HG03565 (cell line): Measurements from ENCODE around the gene MRPS22.

Experiments used
- ATAC-seq: cut with Tn5 transposase; IDR thresholded peaks from one replicate; pipeline ENCODE4 v1.9.1; 2021; ENCODE audit warnings: mild to moderate bottlenecking, moderate library complexity; ENCODE audit not compliant: unreplicated experiment

MRPS22 gene

DNA sequence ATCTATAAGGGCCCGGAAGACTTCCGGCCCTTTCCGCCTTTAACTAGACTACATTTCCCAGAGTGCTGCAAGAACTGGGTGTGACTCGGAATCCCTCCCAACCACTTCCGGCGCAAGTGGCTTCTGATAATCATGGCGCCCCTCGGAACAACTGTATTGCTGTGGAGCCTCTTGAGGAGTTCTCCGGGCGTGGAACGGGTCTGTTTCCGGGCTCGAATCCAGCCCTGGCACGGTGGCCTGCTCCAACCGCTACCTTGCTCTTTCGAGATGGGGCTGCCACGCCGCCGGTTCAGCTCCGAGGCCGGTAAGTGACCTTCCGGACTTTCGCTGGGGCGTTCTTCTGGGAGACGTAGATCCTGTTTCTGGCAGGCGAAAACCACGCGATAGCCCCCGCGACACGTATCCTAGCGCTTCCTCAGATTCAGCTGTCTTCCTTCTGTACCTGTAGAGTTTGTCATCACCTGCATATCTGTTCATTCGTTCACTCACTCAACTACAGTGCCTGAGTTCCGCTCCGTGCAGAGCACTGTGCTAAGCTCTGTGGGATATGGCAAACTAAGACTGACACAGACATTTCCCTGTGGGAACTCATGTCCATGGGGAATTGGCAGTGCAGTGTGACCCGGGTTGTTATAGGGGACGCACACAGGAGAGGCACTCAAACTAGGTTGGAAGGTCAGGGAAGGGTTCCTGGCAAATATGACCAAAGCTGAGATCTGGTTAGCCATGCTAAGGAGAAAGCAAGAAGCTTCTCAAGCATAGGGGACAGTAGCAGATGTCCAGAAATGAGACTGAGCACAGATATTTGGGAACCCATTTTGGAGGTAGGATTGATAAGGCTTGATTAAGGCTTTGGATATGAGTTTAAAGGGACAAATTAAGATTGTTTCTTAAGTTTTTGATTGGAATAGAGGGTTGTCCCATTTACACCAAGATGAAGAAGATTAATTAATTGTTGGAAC lies at the start of gene MRPS22:
Gene MRPS22, plus strand, starts transcription at position 126 of the 962 bp plus-strand sequence. Its CDS starts 7 bp downstream, at position 133.
- ATAC-seq = peak; percentile 97

DNA sequence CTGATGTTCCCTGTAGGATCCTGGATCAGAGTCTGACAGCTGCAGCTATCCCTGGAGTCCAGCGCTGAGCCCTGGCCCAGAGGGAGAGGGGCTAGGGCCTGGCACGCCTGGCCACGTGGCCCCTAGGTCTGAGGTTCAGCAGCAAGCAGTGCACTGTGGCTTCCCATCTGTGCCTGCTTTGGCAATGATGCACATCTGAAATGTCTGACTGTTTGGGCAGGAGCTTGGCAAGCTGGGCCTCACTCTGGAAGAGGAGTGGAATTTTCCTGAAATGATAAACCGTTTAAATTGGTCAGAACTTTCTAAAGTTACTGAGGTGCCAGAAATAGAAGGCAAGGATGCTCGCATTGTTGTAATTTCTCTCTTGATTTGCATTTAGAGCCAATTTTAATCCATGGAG lies 48.8 kb upstream of the MRPS22 start:
- no peak for ATAC-seq

DNA sequence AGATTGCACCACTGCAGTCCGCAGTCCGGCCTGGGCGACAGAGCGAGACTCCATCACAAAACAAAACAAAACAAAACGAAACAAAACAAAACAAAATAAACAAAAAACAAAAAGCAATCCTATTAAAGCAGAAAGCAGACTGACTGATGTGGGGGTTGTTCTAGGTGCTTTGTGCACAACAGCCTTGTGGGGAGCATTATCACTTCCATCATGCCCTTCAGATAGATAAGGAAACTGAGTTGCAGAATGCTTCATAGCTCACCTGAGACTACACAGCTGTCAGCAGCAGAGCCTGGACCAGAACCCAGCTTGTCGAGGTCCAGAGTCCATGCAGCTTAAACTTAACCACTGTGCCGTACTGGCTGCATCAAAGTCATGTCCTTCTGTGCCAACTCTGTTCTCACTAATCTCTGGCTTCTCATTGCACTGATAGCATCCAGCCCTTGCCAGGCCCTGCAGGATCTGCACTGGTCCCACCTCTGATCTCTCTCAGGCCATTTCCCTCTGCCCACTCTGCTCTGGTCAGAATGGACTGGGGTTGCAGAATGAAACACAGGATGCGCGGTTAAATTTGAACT lies 47.6 kb upstream of the MRPS22 start:
- ATAC-seq = no peak

DNA sequence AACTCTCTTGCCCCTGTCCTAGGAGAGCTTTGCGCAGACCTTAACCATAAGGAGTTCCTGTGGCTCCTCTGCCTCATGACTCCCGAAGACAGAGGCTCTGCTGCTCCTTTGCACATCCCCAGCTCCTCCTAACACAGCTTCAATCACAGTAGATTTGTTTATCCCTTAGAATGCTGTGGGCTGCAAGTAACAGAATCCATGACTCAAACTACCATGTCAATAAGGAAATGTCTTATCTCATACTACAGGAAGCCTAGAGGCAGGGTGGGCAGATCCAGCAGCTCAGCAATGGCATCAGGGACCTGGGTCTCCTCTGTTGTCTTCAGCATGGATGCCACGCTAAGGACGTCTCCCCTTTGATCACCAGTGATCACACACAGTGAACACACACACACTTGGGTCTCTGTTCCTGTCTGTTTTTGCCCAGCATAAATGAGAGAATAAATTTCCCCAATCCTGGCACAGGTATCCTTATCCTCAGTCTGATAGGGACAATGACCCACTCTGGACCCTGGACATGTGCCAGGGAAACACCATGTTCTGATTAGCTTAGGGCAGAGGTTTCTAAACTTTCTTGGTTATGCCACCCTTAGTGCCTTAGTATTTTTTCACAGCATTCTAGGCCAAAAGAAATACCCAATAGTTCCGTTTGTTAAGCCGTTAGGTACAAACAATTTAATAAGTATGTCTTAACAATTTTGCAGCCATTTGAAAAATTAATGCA lies 46.1 kb upstream of the MRPS22 start:
- no peak for ATAC-seq

DNA sequence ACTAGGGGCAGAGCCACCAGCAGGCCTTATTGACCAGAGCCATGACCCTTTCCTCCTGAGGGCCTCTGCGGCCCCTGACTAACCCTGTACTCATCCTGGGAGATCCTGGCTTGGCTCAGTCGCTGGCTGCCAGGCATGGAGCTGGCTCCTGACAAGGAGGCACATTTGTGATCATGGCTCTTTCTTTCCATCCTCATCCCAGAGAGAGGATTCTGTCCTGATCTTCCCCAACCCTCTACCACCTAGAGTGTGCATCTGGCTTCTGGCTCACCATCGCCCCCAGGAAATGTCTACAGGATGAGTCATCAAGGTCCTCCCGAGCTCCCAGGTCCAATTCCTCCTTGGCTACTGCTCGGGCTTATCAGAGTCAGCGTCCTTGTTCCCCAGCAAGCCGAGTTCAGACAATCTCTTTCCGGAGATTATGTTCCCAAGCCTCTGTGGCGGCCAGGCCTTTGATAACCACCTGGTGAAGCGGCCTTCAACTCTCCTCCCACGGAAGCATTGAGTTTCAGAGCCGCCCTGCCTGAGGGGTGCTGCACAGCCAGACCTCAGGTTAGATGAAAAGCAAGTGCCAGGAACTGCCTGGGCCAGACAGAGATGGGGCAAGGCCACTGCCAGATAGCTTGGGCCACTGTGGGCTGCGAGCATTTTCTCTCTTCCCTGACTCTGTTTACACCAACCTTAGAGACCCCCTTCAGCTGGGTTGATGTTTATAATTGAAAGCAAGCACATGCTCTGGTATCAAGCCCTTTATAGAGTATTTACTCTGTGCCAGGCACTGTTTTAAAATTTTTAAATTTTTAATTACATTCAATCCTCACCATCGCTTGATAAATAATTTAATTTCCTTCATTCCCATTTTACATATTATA lies 44.3 kb upstream of the MRPS22 start:
- ATAC-seq = no peak

DNA sequence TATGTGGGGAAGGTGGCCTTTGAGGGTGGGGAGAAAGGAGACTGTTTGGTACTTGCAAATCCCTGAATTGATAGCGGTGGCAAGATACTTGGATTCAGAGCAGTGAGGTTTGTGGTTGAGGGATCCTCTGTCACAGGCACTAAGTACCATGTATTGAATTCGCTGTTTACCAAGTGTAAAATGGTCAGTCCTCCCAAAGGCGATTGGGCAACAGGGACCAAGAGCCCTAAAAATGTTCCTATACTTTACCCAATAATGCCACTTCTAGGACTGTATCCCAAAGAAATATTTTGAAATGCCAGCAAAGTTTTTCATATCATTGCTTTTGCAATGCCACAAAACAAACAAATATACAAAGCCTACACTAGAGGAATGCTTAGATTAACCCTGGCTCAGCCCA lies 43.4 kb upstream of the MRPS22 start:
- ATAC-seq = no peak

DNA sequence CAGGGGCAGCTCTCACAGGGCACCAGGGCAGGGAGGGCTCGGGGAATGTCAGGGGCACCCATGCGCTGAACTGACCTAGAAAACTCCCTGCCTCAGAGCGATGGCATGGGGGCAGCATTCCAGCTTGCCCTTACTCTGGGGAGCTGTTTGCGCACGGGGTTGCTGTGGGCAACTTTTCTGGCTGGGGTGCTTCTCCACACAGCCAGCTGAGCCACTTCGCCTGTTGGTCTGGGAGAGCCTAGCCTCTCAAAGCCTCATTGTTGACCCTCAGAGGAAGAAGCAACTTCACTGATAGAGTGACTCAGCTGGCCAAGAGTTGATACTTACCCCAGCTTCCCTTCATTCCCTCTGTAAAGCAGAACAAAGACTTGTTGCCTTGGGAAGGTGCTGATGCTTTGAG lies 42.6 kb upstream of the MRPS22 start:
- no peak for ATAC-seq

DNA sequence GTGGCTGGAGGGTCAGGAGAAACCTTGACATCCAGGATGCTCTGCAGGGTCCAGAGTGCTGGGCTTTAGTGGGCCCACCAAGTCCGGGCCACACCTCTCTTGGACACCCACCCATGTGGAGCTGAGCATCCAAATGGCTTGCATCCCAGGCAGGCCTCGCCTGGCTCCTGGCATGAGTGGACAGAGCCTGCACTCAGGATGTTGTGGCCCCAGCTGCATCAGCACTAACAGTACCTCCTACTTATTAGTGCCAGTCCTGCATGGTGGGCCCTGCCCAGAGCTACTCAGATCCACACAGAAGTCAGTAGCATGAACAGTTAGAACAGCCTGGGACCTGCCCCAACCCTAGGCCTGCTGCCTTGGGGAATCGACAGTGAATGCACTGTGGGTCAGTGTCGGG lies 42.2 kb upstream of the MRPS22 start:
- no peak for ATAC-seq

DNA sequence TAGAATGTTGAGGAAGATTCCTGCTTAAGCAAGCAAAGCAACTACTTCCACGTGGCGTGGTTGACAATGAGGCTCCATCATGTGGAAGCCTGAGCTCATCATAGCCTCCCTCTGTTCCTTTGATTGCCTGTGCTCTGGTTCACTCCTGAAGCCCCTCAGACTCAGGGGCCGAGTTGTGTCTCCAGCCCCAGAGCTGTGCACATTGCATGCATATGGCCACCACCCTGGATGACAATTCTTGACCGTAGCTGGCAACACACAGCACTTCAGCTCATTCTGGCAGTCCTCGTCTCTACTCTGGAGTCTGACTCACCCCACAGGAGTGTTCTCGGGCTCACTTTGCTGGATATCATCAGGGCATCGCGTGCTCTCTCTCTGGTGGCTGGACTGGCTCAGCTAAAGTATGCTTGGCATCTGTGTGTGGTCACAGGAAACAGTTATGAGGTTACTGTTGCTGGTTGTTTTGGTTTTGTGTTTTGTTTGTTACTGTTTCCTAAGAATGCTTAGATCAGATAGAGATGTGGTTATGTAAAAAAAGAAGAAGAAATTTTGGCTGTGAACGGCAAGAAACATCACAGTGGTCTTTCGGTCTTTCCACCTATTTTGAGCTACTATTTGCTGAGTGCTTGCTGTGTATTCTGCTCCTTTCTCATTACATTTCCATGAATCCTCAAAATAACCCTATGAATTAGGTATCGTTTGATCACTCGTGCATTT lies 41.6 kb upstream of the MRPS22 start:
- no peak for ATAC-seq

DNA sequence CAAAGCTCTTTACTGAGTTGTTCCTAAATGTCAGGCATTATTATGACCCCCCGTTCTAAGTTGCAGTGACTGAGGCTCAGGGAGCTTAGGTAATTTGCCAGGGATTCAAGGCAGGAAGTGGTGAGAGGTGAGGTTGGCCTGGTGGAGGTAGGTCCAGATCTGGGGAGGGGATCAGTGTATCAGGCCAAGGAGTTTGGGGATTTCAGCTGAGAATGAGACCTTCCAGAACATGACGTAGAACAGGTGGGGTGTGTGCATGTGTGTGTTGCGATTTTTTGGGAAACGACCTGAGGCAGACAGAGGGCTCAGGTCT lies 41.1 kb upstream of the MRPS22 start:
- no peak for ATAC-seq

DNA sequence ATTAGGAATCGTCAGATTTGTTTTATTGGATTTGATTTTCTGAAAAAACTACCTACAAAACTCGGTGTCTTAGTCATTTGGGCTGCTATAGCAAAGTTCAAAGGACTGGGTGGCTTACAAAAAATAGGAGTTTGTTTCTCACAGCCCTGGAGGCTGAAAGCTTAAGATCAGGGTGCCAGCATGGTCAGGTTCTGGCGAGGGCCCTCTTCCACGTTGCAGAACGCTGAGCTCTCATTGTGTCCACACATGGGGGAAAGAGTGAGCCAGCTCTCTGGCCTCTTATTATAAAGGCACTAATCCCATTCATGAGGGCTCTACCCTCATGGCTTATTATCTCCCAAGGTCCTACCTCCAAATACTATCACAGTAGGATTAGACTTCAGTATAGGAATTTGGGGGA lies 40.6 kb upstream of the MRPS22 start:
- no peak for ATAC-seq

DNA sequence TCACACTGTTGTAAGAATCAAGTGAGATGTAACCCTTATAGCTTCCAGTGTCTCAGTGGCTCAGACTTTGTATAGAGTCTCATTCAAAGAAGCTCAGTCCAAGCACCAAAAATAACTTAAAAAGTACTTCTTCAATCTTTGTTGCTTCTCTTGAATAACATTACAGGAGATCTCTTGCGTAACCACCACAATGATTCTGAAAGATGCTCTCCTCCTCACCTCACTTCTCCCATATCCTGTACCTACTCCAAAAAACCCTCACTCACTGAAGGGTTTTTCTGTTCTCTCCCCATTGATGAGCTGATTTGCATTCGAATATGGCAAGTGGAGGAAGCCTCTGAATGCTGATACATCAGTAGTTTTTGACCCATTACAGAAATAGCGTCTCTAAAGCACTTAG lies 39.4 kb upstream of the MRPS22 start:
- no peak for ATAC-seq

DNA sequence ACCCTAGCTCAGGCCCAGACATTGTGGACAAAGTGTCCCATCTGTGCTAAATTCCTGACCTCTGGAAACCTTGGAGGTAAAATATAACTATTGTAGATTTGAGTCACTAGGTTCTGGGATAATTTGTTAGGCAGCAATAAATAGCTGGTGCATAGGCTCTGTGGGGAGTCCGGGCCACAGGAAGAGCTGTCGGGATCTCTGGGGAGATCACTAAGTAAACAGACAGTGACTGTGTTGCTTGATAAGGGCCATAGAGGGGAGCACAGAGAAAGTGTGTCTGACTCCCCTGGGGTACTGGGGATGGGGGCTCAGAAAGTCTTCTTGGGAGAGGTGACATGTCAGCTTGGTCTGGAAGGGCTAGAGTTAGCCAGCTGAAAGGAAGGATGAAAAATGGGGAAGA lies 37.7 kb upstream of the MRPS22 start:
- ATAC-seq = no peak

DNA sequence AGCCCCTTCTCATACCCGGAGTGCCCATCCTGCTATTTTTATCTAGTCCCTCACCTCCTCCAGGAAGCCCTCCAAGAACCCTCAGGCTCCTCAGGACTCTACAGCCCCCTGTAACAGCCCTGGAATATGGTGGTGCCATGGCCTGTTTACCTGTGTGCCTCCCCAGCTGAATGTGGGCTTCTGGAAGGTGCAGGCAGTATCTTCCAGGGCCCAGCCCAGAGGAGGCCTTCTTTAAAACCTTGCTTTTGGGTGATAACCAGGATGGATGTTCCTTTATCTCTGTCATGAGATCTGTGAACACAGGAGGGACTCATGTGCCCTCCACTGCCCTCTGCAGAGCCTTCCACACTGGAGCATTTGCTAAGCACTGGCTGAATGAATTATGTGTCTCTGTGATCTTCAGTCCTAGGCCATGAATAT lies 36.7 kb upstream of the MRPS22 start:
- no peak for ATAC-seq

DNA sequence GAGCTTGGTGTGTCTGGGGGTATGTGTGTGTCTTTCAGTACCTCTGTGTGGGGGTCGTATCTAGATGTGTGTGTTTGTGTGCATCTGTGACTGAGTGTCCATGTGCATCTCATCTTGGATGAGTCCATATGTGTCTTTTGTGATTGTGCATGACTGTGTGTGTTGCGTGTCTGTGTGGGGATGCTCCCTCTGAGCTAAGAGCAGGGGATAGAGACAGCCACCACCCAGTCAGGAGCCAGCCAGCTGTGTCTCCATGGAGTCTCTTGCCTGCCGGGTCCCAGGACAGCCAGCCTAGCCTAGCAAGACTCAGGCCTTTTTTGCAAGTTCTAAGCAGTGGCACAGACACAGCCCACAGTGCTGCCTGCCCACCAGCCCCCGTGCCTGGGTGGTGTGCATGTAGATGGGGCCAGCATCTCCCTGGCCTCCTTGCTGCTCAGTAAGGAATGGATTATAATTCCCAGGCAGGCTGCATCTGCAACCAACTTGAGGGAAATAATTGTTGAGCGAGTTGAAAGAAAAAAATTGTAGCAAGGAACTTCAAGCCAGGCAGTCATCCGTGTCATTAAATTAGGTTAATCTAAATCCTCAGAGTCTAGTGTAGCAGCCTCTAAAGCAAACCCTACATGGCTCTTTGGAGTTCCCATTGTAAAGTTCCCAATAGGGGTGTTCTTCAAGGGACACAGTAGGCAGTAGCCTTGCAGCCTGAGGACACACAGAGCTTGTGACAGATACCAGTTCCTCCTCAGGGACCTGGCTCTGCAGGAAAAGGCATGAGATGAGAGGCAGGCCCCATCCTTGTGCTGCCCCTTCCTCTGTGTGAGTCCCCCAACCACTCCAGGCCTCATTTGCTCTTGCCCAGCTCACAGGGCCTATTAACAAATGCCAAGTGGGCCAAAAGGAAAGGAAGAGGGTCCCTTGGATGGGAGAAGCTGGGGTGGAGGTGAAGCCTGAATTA lies 35.9 kb upstream of the MRPS22 start:
- ATAC-seq = no peak

DNA sequence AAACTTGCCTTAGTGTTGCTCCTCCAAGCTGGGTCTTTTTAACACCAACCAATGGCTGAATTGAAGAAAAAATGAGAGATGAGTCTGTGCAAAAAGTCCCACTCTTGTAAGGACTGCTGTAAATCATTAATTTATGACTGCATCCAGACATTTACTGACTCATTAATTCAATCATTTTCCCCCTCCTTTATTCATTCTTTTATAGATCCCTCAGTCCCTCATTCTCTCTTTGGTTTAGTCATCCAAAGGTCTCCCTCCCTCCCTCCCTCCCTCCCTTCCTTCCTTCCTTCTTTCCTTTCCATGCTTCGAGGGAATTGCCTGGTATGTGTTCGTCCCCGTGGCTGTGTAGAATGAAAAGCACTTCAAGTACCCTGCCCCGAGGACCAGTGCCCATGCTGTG lies 35.3 kb upstream of the MRPS22 start:
- ATAC-seq = no peak

DNA sequence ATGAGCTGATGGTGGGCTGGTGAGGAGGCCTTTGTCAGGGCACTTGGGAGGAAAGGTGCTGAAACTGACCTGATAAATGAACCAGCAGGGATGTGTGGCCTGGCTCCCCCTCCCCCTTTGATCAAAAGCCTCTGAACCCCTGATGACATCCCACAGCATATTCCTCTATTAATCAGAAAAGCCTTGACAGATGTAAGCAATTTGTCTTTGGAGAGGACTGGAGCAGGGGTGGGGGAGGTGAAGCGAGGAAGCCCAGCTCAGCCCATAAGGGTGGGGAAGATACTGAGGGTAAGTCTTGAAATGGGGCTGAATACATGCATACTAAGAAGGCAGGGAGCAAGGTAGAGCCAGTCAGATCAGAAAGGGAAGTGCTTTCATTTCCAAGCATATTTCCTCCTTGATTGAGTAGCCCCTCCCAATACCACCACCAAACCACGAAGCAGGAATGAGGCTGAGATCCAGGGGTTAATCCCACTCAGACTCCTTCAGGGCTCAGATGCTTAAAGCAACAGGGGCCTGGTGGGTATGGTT lies 34.7 kb upstream of the MRPS22 start:
- no peak for ATAC-seq

DNA sequence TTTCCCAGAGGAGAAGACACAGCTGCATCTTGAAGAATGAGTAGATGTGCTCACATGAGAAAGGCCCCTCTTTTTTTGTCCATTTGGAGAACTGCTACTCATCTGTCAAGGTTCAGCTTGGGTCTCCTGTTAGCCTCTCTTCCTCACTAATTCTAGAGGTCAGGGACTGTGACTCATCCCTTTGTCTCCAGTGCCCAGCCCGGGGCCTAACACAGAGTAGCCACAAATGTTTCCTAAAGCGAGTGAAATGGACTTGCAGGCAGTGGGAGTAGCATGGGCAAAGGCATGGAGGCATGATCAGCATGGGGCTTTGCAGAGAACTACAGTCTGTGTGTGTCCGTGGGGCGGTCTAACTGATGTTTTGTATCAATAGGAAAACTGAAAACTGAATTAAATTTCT lies 33.9 kb upstream of the MRPS22 start:
- ATAC-seq = no peak

DNA sequence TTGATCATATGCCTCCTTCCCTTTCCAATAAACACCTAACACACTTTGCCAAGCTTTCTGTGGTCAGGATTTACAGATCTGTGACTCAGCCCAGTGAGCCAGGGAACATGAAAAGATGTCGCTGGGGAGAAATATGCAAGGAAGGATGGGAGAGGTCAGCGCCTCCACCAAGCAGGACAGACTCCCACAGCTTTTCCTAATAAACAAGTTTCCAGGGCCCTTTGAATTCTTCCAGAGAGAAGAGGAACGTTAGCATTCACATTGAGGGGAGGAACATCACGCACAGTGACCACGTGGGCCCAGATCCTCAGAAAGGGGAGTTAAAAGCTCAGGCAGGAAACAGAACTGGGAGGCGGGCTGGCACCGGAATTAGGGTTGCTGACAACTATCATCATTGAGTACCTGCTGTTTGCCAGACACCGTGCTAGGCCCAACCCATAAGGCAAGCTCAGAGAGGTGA lies 33.3 kb upstream of the MRPS22 start:
- ATAC-seq = no peak
